HEK293 (cell line): Measurements from ENCODE around the gene FAM181A.

ENCODE experiments used
- CTCF ChIA-PET: fragments of 350-600 bp; formaldehyde crosslinking; extraction: SDS; loops from one replicate; lab custom pipeline; 2021; ENCODE audit warnings: antibody characterized with exemption; lab: Yijun Ruan, JAX
- POLR2A ChIA-PET: fragments of 300-600 bp; formaldehyde crosslinking; extraction: SDS; loops from one replicate; lab custom pipeline; 2020; ENCODE audit warnings: antibody characterized with exemption, inconsistent platforms; lab: Yijun Ruan, JAX
- H3K27ac ChIP-seq: fragments of 200-500 bp; sonication (Bioruptor generic); 2 replicates; pipeline ENCODE4 v1.5.1; 2014; ENCODE audit warnings: low read depth, low read length, control low read depth, inconsistent platforms; ENCODE audit errors: extremely low read depth
- H3K36me3 ChIP-seq, 2 experiments: fragments of 200-500 bp in 1 of 2; sonication (Bioruptor generic) in 1 of 2; 1 replicate in 1 of 2; 2 replicates in 1 of 2; pipeline ENCODE4 v1.5.1; 2014 to 2017; ENCODE audit warnings: inconsistent platforms in 2 of 2, low read length in 2 of 2; ENCODE audit not compliant: control insufficient read depth in 2 of 2, insufficient read depth in 1 of 2
- H3K4me1 ChIP-seq: fragments of 200-500 bp; sonication (Bioruptor generic); 2 replicates; pipeline ENCODE4 v1.5.1; 2014; ENCODE audit warnings: mild to moderate bottlenecking, low read length, inconsistent platforms; ENCODE audit not compliant: control insufficient read depth, insufficient read depth
- H3K4me3 ChIP-seq: 2 replicates; pipeline ENCODE4 v1.5.1; 2011; ENCODE audit warnings: low read depth, mild to moderate bottlenecking, control low read depth, low read length, moderate library complexity
- H3K9me3 ChIP-seq: fragments of 200-500 bp; sonication (Bioruptor generic); 2 replicates; pipeline ENCODE4 v1.5.1; 2014; ENCODE audit warnings: low read depth, low read length, inconsistent platforms; ENCODE audit not compliant: control insufficient read depth, insufficient read depth
- GLIS2 ChIP-seq: fragments of 450-650 bp; formaldehyde crosslinking; IDR thresholded peaks from 2 replicates; pipeline ENCODE4 v1.5.1; 2016; ENCODE audit warnings: missing biosample characterization, missing genetic modification characterization
- KLF16 ChIP-seq: fragments of 450-650 bp; formaldehyde crosslinking; IDR thresholded peaks from 2 replicates; pipeline ENCODE4 v1.5.1; 2017; ENCODE audit warnings: missing biosample characterization, missing genetic modification characterization
- PRDM1 ChIP-seq: fragments of 450-650 bp; formaldehyde crosslinking; IDR thresholded peaks from 2 replicates; pipeline ENCODE4; 2016; ENCODE audit warnings: missing biosample characterization, missing genetic modification characterization
- REPIN1 ChIP-seq: fragments of 450-650 bp; formaldehyde crosslinking; IDR thresholded peaks from 2 replicates; pipeline ENCODE4 v1.5.1; 2017; ENCODE audit warnings: missing biosample characterization, missing genetic modification characterization, low read depth
- REST ChIP-seq: fragments of 450-650 bp; formaldehyde crosslinking; IDR thresholded peaks from 2 replicates; pipeline ENCODE4 v1.5.1; 2016; ENCODE audit warnings: missing biosample characterization, missing genetic modification characterization
- SCRT2 ChIP-seq: fragments of 450-650 bp; formaldehyde crosslinking; IDR thresholded peaks from 2 replicates; pipeline ENCODE4 v1.5.1; 2016; ENCODE audit warnings: missing biosample characterization, missing genetic modification characterization
- TSHZ1 ChIP-seq: fragments of 450-650 bp; formaldehyde crosslinking; IDR thresholded peaks from 2 replicates; pipeline ENCODE4 v1.5.1; 2016; ENCODE audit warnings: missing biosample characterization, missing genetic modification characterization, borderline replicate concordance
- YY2 ChIP-seq: fragments of 450-650 bp; formaldehyde crosslinking; IDR thresholded peaks from 2 replicates; pipeline ENCODE4 v1.5.1; 2016; ENCODE audit warnings: missing biosample characterization, missing genetic modification characterization
- ZBTB26 ChIP-seq: fragments of 450-650 bp; formaldehyde crosslinking; optimal IDR thresholded peaks from 2 replicates; pipeline ENCODE3; 2016; ENCODE audit warnings: missing biosample characterization, mild to moderate bottlenecking, missing genetic modification characterization
- ZNF175 ChIP-seq: fragments of 450-650 bp; formaldehyde crosslinking; IDR thresholded peaks from 2 replicates; pipeline ENCODE4 v1.5.1; 2016; ENCODE audit warnings: missing biosample characterization, missing genetic modification characterization
- ZNF335 ChIP-seq: fragments of 450-650 bp; formaldehyde crosslinking; conservative IDR thresholded peaks from 2 replicates; pipeline ENCODE4 v1.5.1; 2016; ENCODE audit warnings: missing biosample characterization, missing genetic modification characterization
- ZNF362 ChIP-seq: fragments of 450-650 bp; formaldehyde crosslinking; IDR thresholded peaks from 2 replicates; pipeline ENCODE4 v1.5.1; 2016; ENCODE audit warnings: missing biosample characterization, missing genetic modification characterization
- ZNF473 ChIP-seq: fragments of 450-650 bp; formaldehyde crosslinking; IDR thresholded peaks from 2 replicates; pipeline ENCODE4 v1.5.1; 2017; ENCODE audit warnings: missing biosample characterization, missing genetic modification characterization
- ZNF530 ChIP-seq: fragments of 450-650 bp; formaldehyde crosslinking; IDR thresholded peaks from 2 replicates; pipeline ENCODE4 v1.5.1; 2016; ENCODE audit warnings: low read depth, missing biosample characterization, missing genetic modification characterization
- ZNF544 ChIP-seq: fragments of 450-650 bp; formaldehyde crosslinking; IDR thresholded peaks from 2 replicates; pipeline ENCODE4 v1.5.0; 2017; ENCODE audit warnings: missing biosample characterization, missing genetic modification characterization
- ZNF548 ChIP-seq: fragments of 450-650 bp; formaldehyde crosslinking; IDR thresholded peaks from 2 replicates; pipeline ENCODE4 v1.5.1; 2016; ENCODE audit warnings: missing biosample characterization, missing genetic modification characterization
- ZNF555 ChIP-seq: fragments of 450-650 bp; formaldehyde crosslinking; conservative IDR thresholded peaks from 2 replicates; pipeline ENCODE4 v1.5.1; 2017; ENCODE audit warnings: missing biosample characterization, mild to moderate bottlenecking, missing genetic modification characterization, inconsistent platforms
- ZNF677 ChIP-seq: fragments of 450-650 bp; IDR thresholded peaks from 2 replicates; pipeline ENCODE4 v1.5.0; 2018; ENCODE audit warnings: missing biosample characterization, mild to moderate bottlenecking, missing genetic modification characterization, moderate library complexity
- ZNF692 ChIP-seq: fragments of 450-650 bp; formaldehyde crosslinking; IDR thresholded peaks from 2 replicates; pipeline ENCODE4 v1.5.1; 2016; ENCODE audit warnings: missing biosample characterization, missing genetic modification characterization

The FAM181A gene

GRCh38 chr14:93927800-93928145, 629 bp downstream of the FAM181A start:
- ChIA-PET POLR2A (interaction anchor here (0.5 kb wide), 1 partner anchor 722 kb away, joined by 3 read pairs; no protein-coding TSS in a partner anchor), CTCF (interaction anchor here (1.4 to 1.8 kb wide), 2 partner anchors 12 to 21 kb away, joined by 3 to 7 read pairs; no protein-coding TSS in a partner anchor)
- Histone ChIP-seq H3K4me1 (no peaks in the 10 kb centered on the region), H3K9me3 (no peaks in the 10 kb centered on the region), H3K4me3 (no peak overlapping the region), H3K36me3 (no peaks in the 10 kb centered on the region), H3K27ac (no peak overlapping the region)
- 0 out of 2 replicates have a peak, but pooled peaks have one; percentile 23 for TF ChIP-seq SCRT2 (tag by site-specific recombination)
- no peak for TF ChIP-seq TSHZ1 (tag by site-specific recombination)

- POLR2A ChIA-PET, result no interaction called here
- peak; percentile 84 for TF ChIP-seq REST (tag by site-specific recombination)
- TF ChIP-seq ZNF692, result no peak
- CTCF ChIA-PET, result interaction anchor here (0.6 to 1.8 kb wide), 2 partner anchors 12 to 109 kb away, joined by 3 to 7 read pairs; no protein-coding TSS in a partner anchor
Observed at GRCh38 chr14:93928184-93929047, 1.3 kb downstream of the FAM181A start.

GRCh38 chr14:93929048-93929535, 1.9 kb downstream of the FAM181A start:
- Histone ChIP-seq H3K4me1 (no peaks in the 10 kb centered on the region), H3K4me3 (no peak overlapping the region), H3K36me3 (no peaks in the 10 kb centered on the region), H3K27ac (no peak overlapping the region), H3K9me3 (no peaks in the 10 kb centered on the region)
- ChIA-PET POLR2A (no interaction called here), CTCF (interaction anchor here (0.6 to 1.8 kb wide), 2 partner anchors 11 to 109 kb away, joined by 3 to 7 read pairs; no protein-coding TSS in a partner anchor)
- TF ChIP-seq ZNF555 (tag by site-specific recombination) (no peak), ZNF473 (no peak), YY2 (tag by site-specific recombination) (no peak), ZNF544 (tag by site-specific recombination) (no peak), GLIS2 (tag by site-specific recombination) (no peak), ZNF175 (tag by site-specific recombination) (no peak), ZNF548 (tag by site-specific recombination) (no peak), KLF16 (tag by site-specific recombination) (no peak), PRDM1 (tag by site-specific recombination) (no peak), ZBTB26 (tag by site-specific recombination) (no peak), ZNF335 (tag by site-specific recombination) (no peak), REPIN1 (no peak), ZNF530 (tag by site-specific recombination) (no peak), ZNF677 (tag by site-specific recombination) (no peak), ZNF362 (tag by site-specific recombination) (no peak)

More at GRCh38 chr14:93928184-93929047, 1.3 kb downstream of the FAM181A start:
- no peak overlapping the region for H3K4me3 ChIP-seq
- no peak overlapping the region for H3K27ac ChIP-seq
- no peaks in the 10 kb centered on the region for H3K36me3 ChIP-seq
- no peaks in the 10 kb centered on the region for H3K9me3 ChIP-seq
- no peaks in the 10 kb centered on the region for H3K4me1 ChIP-seq
